NCI-H2227 (cell line): Measurements from ENCODE around the gene UTP18.
A peak's percentile ranks its signal among the peaks of the same experiment; 100 is the strongest.
"Not testable (repeated sequence)": the region's sequence is repeated elsewhere in the genome, so short reads cannot be mapped to it uniquely, and the experiment has no call there.

ENCODE experiments used
- DNase-seq: peaks from one replicate; lab custom pipeline; 2025; ENCODE audit not compliant: unreplicated experiment; lab: John Stamatoyannopoulos, UW

Gene UTP18

DNA sequence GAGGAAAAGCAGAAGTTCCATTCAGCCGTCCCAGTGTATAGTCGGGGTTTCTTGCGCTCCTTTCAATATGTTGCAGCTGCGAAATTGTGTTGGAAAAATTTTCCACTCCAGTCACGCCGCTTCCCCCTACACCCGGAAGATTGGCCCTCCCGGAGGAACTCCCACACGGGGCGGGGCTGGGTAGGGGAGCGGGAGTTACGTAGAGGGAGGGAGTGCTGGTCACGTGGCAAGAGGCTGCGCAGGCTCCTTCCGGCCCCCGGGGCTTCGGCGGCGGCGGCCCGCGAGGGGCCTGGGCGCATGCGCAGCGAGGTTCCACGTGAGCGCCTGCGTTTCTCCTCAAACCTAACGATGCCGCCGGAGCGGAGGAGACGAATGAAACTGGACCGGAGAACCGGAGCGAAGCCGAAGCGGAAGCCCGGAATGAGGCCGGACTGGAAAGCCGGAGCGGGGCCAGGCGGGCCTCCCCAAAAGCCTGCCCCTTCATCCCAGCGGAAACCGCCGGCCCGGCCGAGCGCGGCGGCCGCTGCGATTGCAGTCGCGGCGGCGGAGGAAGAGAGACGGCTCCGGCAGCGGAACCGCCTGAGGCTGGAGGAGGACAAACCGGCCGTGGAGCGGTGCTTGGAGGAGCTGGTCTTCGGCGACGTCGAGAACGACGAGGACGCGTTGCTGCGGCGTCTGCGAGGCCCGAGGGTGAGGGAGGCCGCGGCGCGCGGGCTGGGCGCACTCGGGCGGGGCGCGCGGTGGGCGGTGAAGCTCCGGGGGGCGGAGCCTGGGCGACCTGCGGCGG, at the start of gene UTP18:
Gene UTP18 (plus strand): TSS at position 310 of the 787 bp plus-strand sequence. CDS start 39 bp downstream, at position 349.
- peak; percentile 98 for DNase-seq

DNA sequence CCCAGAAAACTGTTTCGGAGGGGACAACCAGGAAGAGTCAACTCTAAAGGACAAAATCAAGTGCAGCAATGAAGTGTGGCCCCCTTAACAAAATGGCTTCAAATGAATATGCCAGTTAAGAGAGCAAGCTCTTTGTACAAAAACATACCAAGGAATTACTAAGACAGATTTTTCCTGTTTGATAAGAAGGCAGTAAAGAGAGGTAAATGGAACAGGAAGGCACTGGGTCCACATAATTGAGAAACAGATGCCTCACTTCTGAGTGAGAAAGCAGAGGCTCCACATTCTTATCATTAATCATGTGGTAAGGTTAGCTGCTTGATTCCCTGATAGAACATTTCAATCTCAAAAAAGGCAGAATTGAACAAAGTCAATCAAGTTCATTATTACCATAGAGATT, 45.4 kb upstream of the UTP18 start:
- no peak for DNase-seq

DNA sequence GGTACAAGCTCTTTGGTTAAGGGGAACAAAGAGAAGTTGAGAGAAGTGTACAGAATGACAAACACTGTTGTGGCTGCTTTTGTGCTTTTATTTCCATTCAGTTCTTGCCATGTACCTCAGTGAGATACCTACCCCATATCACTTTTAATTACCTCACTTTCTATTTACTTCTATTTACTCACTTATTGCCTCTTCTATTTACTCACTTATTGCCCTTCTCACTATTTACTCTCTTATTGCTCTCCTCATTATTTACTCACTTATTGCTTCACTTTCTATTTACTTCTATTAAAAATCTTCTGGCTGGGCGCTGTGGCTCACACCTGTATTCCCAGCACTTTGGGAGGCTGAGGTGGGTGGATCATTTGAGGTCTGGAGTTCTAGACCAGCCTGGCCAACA, 42.4 kb upstream of the UTP18 start:
- no peak for DNase-seq

DNA sequence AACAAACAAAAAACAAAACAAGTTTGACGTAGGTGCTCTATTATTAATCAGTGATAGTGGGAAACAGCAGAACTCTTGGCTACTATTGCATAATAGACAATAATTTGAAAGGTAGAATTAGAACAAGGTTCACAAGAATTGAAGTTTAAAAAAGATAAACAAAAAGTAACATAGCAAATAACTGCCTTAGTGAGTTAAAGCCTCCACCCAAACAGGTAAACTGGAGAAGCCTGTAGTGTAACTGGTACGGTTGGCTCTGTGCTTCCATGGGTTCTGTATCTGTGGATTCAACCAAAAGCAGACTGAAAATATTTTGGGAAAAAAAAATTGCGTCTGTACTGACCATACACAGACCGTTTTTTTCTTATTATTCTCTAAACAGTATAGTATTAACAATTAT, 39.0 kb upstream of the UTP18 start:
- DNase-seq, result no peak

DNA sequence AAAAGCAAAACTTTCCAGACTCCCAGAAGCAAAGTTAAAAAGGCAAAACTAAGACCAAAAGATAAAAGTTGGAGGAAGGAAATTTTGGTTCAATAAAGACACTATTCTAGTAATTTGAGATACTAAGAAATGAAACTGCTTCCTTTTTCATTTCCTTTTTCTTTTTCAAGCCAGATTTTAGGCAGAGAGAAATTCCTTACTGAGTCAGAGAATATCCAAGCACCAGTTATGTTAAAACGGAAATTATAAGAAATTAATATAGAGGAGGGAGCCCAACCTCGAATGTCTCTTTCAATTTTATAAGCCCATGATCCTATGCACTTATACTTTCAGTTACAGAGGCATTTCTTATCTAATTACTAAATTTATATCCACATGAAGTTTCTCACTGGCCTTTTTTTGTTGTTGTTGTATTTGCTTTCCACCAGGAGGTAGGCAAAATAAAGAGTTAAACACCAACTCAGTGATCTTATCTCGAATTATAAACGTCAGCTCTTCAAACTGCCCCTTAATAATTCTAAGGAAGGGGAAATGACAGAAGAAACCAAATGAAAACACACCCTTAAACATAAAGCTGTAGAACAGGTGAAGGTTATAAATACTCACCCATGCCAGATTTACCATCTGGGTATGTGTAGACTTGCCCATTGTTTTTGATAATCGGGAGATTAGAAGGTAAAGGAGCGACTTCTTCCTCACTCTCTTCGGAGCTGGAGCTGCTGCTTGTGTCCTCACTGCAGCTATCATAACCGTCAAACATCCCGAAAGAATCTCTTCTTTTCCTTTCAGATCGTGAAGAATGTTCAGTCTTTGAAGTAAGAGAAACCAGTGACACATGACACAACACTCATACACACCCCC, 35.7 kb upstream of the UTP18 start:
- DNase-seq, result no peak

DNA sequence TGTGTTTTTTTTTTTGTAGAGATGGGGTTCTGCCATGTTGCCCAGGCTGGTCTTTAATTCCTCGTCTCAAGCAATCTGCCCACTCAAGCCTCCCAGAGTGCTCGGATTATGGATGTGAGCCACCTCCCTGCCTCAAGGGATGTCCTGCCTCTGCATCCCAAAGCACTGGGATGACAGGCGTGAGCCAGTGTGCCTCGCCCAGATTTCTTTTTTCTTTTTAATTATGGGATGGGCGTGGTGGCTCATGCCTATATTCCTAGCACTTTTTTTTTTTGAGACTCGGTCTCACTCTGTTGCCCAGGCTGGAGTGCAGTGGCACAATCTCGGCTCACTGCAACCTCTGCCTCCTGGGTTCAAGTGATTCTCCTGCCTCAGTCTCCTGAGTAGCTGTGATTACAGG, 34.8 kb upstream of the UTP18 start:
- not testable (repeated sequence) for DNase-seq

DNA sequence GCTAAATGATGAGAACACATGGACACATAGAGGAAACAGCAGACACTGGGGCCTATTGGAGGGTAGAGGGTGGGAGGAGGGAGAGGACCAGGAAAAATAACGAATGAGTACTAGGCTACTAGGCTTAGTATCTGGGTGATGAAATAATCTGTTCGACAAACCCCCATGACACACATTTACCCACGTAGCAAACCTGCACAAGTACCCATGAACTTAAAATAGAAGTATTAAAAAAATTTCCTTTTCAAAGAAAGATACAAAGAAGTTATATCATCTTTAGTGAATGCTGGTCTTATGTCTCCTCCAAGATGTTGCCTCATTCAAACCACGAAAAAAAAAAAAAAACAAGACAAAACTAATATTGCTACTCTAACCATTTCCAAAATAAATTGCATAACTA, 32.2 kb upstream of the UTP18 start:
- no peak for DNase-seq

DNA sequence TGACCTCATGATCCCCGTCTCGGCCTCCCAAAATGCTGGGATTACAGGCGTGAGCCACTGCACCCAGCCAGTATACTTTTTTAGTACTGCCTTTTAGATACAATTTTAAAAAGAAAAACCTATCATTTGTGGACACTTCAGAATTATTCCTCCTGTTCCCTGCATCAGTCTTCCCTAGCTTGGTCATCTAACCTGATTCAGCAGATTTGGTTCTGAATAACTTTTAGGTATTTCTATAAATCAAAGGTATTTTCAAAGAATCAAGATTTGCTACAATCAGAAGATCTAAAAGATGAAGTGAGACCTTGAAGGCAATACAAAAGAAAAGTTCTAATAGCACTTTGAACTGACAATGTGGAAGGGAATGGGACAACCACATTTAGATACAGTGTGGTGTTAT, 30.5 kb upstream of the UTP18 start:
- DNase-seq, result no peak

DNA sequence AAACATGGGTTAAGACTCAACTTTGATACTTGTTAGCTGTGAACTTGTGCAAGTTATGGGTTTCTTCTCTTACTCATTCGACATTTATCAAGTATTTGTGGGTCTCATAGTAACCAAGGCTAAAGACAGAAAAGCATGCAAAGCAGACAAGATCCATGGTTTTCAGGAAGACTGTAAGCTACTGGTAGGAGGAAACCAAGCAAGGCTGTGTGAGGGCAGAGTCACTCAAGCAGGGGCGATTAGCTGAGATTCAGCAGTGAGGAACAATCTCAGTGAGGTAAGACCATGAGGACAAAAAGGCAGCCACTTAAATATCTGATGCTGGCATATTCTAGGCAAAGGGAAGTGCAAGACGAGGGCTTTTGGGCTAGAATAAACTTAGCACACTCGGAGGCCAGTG, 30.0 kb upstream of the UTP18 start:
- DNase-seq, result no peak

DNA sequence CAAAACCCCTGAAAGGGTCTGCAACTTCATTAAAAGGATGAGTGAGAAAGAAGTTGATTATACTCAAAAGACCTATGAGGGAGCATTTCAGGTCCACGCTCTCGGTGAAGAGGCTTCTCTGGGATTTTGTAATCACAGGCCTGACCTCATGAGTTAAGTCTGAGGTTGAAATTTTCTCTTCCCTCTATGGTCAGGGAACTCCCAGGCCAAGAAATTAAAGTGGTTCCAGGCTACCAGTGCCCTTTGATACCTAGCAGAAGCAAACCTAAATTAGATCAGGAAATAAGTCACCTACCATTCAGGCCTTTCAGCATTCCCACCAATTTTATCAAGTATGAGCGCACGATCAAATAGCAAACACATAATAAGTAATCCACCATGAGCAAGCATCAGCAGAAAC, 28.3 kb upstream of the UTP18 start:
- DNase-seq, result no peak

DNA sequence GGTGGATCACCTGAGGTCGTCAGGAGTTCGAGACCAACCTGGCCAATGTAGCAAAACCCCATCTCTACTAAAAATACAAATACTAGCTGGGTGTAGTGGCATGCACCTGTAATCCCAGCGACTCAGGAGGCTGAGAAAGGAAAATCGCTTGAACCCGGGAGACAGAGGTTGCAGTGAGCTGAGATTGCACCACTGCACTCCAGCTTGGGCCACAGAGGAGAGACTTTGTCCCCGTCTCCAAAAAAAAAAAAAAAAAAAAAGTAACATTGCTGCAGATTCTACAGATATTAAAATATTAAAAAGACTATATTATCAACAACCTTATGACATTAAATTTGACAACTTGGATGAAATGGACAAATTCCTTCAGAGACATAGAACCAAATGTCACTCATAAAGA, 26.2 kb upstream of the UTP18 start:
- no peak for DNase-seq

DNA sequence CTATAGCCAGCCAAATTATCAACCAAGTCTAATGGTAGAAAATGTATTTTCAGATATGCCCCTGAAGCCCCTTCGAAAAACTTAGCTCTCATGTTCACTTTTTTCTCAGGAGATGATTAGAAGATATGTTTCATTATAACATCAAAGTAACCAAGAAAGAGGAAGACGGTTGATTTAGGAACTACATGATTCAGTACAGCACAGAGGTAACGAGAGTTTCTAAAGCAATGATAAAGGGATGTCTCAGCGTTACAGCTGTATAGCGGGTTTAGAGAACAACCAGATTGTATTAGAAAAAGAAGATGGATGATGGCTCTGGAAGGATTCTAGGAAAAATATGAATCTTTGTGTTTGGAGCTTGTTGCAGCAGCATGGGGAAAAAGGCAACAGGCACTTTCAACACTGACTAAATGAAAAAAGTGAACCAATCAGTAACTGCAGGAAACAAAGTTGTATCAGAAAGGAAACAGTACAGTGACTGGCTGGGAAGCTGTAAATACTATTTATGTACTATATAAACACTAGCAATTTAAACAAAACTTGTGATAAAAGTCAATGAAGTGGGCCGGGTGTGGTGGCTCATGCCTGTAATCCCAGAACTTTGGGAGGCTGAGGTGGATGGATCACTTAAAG, 22.0 kb upstream of the UTP18 start:
- DNase-seq, result no peak

DNA sequence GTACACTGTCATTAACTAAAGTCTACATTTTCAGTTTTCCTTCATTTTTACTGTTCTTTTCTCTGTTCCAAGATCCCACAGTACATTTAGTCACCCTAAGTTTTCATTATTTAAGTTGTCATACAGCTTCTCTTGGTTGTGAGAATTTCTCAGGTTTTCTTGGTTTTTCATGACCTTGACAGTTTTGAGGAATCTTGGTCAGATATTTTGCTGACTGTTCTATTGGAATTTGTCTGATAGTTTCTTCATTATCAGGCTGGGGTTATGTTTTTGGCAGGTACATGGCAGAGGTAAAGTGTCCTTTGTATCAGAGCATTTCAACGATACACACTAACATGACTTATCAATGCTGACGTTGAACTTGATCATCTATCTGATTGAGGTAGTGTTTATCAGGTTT, 20.1 kb upstream of the UTP18 start:
- no peak for DNase-seq

DNA sequence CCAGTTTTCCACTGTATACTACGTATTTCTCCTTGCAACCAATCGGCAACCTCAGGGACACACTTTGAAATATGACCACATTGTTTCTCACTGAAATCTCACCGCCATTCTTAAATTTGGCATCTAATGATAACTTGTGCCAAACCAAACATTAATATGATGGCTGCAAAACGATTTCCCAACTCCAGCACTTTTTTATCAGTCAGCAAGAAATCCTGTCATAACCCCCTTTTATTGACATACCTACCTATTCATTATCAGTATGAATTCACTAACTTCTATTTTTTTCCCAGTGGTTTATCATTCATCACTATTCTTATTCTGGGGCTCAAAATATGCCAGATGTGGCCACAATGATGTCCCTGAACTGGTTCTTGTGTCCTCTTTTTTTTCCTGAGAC, 16.3 kb upstream of the UTP18 start:
- no peak for DNase-seq

DNA sequence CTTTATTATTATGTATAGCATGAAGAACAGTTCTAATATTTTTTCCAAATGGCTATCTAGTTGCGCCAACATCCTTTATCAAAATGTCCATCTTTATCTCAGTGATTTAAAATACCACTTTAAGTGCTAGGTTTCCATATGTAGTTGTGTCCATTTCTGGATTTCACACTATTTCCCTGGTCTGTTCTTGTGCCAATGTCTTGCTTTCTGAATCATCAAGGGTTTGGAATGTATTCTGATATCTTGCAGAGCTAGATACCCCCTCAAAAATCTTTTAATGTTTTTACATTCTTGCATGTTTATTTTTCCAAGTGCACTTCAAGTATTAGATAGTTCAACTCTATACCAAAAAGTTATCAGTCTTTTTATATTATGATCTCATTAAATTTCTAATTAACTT, 14.8 kb upstream of the UTP18 start:
- DNase-seq, result no peak

DNA sequence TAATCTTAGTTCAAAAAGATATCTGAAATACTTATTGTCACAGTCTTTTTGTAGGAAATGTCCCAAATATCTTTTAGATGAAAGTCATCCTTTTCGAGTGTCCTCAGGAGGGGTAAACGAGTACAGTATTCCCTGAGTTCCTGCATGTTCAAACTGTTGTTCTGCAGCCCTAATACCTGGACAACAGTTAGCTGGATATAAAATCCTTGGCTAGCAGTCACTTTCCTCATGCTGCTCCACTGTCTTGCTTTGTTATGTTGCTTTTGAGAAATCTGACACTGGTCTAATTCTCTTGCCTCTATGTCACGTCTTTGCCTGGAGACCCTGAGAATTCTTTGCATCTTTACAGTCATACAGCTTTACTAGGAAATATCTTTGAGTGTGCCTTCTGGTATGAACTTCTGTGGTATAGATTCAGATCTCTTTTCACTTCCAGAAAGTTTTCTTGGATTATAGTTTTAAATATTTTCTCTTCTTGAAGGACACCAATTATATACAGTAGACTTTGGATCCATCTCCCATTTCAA, 10.0 kb upstream of the UTP18 start:
- no peak for DNase-seq

DNA sequence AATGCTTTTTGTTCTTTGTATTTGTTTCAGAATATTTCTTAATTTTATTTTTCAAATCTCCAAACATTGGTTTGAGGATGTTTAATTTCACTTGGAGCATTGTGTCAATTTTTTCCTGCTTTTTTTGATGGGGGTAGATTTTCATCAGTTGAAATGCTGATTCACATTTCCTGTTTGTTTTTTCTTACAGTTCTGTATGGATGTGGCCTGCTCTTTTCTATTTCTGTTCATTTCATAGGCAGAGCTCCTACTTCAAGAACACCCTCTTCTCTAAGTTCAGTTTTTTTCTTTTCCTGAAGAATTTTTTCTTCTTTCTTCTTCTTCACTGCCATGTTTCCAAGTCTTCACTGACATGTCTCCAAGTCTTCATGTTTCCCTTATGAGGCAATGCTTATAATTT, 9.3 kb upstream of the UTP18 start:
- no peak for DNase-seq

DNA sequence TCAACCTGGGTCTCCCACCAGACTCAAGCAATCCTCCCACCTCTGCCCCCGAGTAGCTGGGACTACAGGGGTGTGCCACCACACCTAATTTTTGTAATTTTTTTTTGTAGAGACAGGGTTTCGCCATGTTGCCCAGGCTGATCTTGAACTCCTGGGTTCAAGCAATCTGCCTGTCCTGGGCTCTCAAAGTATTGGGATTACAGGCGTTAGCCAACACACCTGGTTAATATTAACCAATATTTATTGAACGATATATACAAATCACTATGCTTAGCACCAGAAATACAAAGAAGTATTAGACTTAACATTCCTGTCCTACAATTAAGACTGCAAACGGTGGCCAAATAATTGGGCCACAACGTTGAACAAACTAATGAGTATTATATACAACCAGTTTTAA, 4.7 kb upstream of the UTP18 start:
- no peak for DNase-seq

DNA sequence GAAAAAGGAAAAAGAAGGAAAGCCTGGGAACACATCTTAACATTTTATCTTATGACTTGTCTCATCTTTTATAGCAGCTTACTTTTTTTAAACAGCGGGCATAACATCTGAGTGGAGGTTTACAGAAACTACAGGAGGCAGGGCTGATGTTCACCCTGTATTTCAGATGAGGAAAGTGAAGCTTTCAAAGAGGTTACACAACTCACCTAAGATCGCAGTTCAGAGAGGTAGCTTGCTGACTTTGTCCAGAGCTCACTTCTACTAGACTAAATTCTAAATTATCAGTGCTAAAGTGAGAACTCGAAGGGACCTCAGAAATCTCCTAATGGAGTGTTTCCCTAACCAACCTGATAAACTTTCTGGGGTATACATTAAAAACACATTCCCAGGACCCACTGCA, 4.2 kb upstream of the UTP18 start:
- DNase-seq, result no peak

DNA sequence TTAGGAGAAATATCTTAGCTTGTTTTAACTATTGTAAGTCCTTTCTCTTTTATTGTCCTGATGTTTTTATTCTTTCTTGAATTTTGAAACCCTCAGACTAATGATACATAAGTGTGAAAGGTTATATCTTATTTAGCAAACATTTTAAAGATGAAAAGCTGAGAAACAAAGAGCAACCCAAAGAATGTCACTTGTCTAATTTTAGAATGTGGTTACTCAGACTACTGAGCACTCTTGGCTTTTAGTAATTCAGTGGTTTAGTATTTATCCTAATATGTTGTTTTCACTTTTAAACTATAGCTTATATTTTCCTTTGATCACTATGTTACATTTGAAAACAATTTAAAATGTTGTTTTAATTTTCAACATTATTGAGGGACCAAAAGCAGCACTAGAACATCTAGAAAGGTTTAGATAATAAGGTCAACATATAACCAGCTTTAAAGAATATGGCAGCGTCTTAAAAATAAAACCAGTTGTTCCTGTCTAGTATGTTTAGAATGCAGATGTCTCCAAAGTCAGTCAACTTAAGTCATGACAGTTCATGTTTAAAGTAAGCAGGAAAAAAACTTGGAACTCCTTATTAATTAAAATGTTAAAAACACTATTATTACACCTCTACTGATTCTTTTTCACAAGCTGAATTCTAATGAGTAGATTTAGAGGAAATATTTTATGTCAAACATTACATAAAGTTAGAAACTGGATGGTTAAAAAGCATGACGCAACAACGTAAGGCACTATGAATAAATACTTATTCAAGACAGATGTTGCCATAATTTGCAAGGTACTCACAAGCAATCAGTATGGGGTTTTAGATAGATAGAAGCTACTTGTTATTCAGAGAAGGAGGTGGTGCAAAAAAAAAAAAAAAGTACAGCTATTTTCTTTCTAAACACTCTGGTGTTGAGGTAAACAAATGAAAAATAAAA, 2.9 kb upstream of the UTP18 start:
- DNase-seq, result no peak
